Hematopoietic multipotent progenitor cell (in vitro differentiated cells): ENCODE measurements around the gene LRBA. TPM values are rescaled to one million over a fixed set of nuclear protein-coding genes. Genes with fewer than 3 reads are reported as not detected.

Experiments
- DNase-seq, 3 donors: peaks; one replicate each; pipeline ENCODE4 v3.0.0-alpha.2; 2011 to 2015; ENCODE audit warnings: low read depth in 2 of 3, low spot score in 2 of 3
- total RNA-seq: library from RNA; depleted of rRNA; stranded (reverse); fragments of >200 nt; gene quantifications from one replicate; pipeline ENCODE4 v1.2.3, GENCODE V29; 2012

The LRBA gene
- total RNA-seq, 1 donor, result 219 TPM

DNA sequence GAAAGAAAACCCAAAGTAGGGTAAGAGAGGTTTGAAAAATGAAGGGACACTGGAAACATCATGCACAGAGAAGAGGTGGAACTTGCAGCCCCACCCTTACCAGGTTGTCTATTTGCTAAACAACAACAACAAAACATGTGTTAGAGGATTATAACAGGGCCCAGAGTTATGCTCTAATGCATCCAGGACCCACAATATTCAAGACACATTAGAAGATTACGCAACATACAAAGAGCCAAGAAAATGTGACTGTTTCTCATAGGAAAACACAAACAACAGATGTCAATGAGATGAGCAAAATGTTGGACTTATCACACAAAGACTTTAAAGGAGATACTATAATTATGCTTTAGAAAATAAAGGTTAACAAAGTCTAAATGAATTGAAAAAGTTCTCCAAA, 128.5 kb downstream of the LRBA start:
- no peak for DNase-seq

DNA sequence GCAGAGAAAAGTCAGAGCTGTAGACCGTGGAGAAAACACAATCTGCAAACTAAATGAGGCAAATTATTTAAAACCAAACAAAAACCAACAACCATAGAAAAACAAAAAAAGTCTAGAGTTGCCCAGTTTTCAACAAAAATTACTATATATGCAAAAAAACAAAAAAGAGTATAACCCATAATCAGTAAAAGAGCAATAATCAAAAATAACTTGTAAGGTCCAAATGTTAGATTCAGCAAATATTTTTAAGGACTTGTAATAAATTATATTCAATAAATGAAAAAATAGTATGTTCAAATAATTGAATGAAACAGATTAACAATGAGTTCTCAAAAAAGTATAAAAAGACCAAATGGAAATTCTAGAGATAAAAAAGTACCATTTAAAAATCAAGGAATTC, 130.5 kb downstream of the LRBA start:
- no peak for DNase-seq

DNA sequence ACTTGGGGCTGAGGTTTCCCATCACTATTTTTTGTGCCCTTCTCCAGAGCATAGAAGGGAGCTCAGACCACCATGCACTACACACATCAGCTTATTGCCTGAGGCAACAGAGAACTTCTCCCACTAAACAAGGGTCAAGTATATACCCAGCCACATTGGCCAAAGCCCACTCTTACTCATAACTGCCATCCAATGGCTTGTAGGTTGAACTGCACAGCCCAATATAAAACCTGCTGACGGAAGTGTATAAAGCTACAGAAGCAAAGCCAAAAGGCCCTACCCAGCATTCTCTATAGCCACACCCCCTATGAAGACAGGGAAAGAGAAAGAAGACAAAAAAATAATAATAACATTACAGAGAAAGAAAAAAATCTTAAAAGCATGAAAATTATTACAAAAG, 139.7 kb downstream of the LRBA start:
- no peak for DNase-seq

DNA sequence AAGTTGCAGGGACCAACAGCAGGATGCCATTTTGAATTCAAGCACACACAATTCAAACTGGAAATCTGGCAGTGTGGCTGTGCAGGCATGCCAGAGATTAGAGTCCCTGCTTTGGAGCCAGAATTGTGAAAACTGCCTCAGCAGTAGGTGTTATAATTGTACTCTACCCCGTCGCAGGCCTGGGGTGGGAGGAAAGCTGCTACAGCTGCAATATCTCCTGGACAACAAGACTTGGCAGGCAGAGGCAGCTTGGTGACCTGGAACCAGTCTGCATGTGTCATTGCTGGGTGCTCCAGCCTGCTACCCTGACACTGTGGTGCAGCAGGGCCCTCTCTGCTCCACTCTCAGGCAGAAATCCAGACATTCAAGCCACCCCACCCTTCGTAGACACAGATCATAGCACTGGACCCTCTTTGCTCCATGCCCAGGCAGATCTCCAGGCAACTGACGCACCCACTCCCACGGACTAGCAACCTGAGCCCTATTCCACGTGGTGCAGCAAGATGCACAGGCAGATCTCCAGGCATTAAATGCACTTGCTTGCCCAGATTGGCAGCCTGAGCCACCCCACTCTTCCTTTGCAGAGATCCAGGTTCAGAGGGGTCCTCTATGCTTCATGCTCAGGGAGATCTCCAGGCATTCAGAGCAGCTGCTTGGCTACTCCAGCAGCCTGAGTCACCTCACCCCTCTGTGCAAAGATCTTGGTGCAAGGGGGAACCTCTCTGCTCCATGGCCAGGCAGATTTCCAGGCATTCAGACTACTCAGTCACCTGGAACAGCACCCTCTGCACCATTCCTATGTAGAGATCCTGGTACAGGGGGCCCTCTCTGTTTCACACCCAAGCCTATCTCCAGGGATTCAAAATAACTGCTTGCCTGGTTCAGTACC, 140.5 kb downstream of the LRBA start:
- no peak for DNase-seq

DNA sequence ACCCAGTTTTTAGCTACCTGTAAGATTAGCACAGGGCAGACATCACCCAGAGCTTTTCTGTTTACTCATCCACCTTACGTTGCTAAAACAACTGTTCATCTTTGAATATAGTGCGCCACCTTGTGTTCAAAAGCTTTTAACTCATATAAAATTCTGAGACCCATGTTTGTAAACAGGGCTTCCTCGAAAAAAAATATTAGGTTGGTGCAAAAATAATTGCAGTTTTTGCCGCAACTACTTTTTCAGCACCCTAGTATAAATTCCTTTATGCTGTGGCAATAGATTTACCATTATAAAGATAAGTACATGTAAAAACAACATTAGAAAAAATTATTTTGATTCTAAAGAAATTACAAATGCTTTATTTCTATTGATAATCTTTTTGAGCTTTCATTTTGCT, 147.9 kb downstream of the LRBA start:
- peak; percentile 33 to 93 (median 83) for DNase-seq

DNA sequence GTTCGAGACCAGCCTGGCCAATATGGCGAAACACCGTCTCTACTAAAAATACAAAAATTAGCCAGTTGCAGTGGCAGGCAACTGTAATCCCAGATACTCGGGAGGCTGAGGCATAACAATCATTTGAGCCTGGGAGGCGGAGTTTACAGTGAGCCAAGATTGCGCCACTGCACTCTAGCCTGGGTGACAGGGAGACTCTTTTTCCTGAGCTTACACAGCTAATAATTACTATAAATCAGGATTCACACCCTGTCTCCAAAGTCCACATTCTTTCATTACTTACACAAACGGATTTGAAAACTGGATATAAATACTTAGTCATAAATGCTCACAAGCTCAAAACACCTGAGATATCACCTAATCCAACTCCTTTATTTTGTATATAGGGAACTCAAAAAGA, 151.6 kb downstream of the LRBA start:
- no peak for DNase-seq

DNA sequence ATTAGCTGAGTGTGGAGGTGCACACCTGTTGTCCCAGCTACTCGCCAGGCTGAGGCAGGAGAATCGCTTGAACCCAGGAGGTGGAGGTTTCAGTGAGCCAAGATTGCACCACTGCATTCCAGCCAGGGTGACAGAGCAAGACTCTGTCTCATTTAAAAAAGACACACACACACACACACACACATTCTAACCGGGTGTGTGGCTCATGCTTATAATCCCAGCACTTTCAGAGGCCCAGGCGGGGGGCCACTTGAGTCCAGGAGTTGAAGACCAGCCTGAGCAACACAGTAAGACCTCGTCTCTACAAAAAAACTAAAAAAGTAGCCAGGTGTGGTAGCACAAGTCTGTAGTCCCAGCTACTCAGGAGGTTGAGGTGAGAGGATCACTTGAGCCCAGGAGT, 152.3 kb downstream of the LRBA start:
- DNase-seq, result no peak

DNA sequence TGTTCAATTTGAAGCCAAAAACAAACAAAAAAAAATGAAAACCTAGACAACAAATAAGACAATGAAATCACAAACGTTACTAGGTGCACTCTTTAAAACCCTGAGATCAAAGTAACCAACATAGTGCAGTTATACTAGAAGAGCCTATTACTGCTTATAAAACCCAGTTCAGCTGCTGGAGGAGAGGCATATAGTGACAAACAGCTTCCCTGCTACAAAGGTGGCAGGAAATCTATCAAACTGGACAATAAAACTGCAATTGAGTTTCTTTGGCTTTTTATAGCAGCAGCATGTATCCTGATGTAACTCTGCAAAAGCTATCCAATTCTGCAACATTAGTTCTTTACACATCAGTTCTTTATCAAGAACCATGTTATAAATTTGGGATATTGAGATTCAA, 155.6 kb downstream of the LRBA start:
- DNase-seq, result no peak

DNA sequence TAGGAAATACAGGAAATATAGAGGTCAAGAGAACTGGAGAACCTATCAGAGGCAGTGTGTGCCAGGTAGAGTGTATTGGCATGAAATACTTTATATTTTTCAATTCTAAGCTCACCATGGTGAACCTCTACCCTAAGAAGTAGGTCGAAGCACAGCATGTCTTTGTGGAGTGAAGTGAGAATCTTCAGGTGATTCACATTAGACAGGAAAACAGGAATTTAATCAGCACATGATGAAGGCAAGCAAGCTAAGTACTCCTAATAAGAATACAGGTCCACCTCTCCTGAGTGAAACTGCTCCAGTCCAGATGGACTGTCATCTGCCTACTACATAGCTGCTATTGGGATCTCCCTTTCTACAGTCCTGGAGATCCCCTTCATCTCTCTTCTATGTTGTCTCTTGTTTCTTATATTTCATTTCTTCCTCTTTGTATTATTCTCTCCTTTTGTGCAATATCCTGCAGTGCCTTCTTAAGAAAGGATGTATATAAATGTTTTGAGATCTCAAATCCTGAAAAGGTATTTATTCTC, 159.0 kb downstream of the LRBA start:
- DNase-seq, result no peak

DNA sequence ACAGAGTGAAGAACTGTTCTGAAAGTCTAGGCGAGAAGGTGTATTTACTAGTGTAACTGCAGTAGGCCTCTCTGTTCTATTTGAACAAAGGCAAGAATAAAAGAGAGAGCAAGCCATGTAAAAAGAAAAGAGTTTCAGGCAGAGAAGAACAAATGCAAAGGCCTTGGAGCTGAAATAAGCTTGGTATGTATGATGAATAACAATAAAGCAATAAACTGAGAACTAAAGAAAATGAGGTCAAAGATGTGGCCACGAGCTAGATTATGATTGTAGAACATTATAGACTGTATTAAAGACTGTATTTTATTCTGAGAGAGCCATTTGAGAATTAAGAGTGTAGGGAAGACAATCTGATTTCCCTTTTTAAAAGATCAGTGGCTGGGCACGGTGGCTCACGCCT, 160.5 kb downstream of the LRBA start:
- no peak for DNase-seq

DNA sequence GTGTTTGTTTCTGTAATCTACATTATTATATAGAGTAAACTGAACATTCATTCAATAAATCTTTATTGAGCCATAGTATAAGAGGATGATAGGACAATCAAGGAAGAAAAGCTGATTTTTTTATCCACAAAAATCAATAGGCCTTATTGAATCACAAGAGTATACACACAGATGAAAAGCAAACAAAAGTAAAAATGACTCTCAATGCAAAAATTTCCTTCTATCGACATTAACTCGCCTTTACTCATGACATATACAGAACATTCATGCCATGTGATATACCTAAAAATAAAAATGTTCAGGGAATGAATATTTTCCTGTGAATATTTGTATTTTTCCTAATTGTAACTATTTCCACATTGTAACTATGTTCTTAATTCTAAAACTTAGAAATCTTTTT, 161.2 kb downstream of the LRBA start:
- no peak for DNase-seq

DNA sequence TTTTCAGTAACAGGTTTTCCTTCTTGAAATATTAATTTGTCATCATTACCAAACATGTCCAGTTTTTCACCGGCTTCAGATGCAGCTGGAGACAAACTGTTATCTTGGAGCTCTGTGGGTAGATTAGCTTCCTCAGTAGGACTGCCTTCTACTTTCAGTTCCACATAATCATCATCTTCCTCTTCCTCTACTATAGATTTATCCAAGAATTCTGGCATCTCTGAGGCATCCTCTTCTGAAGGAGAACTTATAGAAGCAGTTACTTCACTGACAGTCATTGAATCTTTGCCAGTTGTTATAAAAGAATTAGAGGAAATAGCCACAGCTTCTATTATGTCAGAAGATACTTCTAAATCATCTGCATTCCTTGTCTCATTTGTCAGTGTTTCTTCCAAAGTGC, 162.9 kb downstream of the LRBA start:
- peak in 1 of 3 donors; percentile 7 for DNase-seq

DNA sequence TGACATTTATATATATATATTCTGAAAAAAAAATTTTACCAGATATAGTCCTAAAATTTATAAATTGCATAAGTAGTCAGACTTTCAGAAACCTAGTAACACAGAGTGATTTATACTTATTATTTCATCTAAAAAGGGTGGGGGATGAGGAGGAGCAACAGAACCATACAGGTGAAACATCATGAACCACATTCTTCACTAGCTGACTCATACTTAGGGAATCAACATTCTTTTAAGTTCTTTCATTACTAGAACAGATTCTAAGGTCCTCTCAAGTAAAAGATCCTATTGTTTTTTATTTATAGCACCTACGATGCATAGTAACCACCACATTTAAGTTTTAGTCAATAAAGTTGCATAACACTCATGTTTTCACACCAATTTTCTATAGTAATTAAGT, 166.1 kb downstream of the LRBA start:
- DNase-seq, result no peak

DNA sequence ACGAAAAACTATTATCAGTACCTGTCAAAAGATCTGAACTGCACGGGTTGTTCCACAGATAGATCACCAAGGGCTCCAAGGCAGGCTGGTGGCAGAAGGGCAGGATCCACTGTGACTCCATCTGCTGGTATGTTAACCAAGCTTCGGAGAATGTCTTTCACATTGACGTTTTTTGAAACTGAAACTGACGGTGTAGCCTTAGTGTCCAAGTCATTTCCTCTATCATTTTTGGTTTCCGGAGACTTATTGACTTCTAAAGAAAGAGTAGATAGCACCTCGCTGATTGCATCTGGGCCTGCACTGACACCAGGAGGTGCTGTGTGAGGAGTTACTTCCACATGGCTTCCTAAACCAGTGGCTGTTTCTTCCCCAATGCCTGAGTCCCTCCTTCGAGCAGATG, 186.9 kb downstream of the LRBA start:
- peak; percentile 17 to 41 (median 26) for DNase-seq

DNA sequence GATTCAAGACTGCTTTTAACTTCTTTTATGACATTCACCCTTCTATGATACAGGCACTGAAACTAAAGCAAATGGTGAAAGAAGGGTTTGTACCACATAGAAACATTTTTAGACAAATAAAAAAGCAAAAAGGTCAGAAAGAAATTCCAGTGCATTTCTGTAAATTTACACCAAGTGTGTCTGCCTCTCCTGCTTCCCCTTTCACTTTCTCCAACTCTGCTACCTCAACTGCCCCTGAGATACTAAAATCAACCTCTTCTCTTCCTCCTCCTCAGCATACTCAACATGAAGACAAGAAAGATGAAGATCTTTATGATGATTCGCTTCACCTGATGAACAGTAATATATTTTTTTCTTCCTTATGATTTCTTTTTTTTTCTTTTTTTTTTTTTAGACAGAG, 187.9 kb downstream of the LRBA start:
- no peak for DNase-seq

DNA sequence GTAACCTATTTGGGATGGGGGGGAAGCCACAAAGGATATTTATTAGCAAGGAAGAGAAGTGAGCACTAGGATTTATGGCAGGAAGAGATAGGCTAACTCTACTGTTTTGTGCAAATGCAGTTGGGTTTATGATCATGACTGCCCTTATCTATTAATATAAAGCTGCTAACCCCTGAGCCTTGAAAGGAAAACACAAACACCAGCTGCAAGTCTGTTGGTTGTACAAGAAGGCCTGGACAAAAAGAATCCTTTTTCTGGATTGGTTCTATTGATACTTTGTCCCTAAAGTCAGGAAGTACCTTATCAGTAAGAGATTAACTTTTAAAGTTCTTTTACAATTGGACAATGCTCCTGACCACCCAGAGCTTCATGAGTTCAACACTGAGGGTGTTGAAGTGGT, 188.8 kb downstream of the LRBA start:
- peak in 1 of 3 donors; percentile 24 for DNase-seq

DNA sequence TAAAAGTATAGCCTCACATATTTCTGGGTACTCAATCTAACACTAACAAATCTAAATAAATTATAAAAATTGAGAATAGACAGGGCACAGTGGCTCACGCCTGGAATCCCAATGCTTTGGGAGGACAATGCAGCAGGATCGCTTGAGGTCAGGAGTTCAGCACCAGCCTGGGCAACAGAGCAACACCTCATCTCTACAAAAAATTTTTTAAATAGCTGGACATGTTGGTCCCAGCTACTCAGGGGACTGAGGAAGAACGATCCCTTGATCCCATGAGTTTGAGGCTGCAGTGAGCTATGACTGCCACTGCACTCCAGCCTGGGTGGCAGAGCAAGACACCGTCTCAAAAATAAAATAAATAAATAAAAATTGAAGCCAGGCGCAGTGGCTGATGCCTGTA, 192.7 kb downstream of the LRBA start:
- DNase-seq, result no peak

DNA sequence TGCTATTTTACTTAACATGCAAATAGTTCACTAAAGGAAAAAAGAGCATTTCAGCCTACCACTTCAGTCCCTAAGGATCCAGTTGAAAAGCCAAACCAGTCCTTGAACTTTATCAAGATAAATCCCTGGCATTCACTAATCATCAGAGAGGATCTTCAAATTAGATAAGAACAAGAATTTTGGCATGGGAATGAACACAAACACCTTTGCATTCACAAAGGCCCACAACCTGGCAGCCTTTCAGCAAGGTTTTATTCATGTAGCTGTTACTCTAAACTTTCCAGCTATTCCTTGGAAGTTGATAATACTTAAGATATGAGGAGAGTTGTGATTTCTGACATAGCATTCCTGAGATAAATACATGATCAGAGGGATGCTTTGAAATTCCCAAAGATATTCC, 193.4 kb downstream of the LRBA start:
- no peak for DNase-seq

DNA sequence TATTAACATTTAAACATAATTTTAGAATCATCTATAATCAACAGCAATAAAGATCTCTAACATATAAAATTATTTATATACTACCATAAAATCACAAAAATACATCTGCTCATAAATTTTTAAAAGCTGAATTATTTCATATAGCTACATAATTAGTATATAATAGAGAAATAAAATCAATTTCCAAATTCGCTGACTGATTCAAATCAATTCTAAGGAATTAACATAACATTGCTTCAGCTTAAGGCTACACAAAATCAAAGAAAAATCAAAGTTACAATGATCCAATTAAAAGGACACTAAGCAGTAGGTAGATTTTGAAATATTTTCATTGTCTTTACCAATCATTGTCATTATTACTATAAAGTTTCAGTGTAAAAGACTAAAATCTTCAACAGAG, 194.7 kb downstream of the LRBA start:
- DNase-seq, result no peak

DNA sequence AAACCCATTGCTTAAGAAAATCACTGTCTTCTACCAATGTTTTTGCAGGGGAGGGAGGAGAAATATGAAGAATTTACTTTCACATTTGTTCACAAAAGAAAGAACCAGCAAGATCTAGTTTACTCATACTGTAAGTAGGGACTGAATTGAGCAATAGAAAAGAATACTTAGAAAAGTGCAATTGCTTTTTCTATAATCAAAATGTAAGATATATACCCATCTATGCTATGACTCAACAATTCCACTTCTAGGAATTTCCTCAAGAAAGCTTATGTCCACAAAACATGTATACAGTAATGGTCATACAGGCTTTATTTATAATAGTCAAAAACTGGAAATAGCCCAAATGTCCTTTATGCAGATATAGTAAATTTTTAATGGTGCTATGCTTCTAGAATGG, 196.4 kb downstream of the LRBA start:
- DNase-seq, result no peak

DNA sequence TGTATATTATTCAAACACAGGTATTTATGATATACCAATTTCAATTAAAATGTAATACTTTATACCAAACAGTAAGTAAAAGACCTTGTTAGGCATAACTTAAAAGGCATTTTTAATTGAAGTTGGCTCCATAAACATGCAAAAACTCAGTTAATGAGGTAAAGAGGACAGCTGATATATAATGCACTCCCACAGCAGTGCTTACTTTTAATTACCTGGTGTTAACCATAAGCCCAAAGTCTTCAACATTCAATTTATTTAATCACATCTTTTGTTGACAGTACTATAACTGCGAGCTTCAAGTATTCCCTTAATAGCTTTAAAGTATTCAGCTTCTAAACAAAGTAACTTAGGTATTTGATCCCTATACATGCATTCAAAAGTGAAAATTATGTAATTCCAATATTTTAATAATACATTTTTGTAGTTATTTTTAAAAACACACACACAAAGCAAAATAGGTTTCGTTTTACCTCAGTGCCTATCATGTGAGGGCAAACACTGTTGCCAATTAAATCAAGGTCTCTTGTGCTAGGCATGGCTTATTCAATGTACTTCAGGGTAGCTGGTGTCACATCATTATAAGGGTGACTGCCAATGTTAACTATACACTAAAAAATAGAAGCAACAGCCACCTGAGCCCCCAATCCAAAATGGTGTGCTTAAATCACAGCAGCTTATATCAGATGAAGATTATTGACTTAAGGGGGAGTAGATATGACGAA, 197.1 kb downstream of the LRBA start:
- DNase-seq, result no peak

DNA sequence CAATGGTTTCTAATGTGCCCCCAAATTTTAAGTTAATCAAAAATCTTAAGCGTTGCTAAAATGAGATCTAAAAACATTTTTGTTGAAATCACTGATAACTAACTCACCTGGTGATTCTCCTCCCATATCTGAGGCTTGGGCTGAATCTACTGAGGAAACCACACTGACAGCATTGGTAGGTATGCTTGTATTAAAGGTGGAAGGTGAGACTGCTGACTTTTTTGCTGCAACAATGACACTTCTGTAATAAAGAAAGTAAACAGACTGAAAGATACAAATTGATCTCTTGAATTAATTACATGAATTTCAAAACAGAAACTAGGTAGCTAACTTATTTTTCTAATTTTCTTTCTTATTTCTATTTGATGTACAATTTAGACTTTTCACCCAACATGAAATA, 198.1 kb downstream of the LRBA start:
- no peak for DNase-seq
